A673 (cell line): ENCODE results near the gene ANKS6.

Source experiments
- CTCF ChIP-seq: fragments of 300-800, 200-600 bp; sonication (generic); conservative IDR thresholded peaks from 2 replicates; pipeline ENCODE4 v1.5.1; 2017; ENCODE audit warnings: low read depth, mild to moderate bottlenecking, antibody characterized with exemption, low read length, moderate library complexity, mixed read lengths
- EZH2 ChIP-seq: fragments of 200-600 bp; sonication (generic); IDR thresholded peaks from 2 replicates; pipeline ENCODE4 v1.6.1; 2017; ENCODE audit warnings: borderline replicate concordance, low read depth, mild to moderate bottlenecking, mixed read lengths, antibody characterized with exemption, low read length; ENCODE audit not compliant: poor library complexity, severe bottlenecking

GRCh38 chr9:98773721-98774120, 22.6 kb downstream of the ANKS6 start:
- TF ChIP-seq CTCF (no peak), EZH2 (no peak)
